SK-N-SH (cell line): Measurements from ENCODE around the gene PARD6A. TPM values are rescaled to one million over a fixed set of nuclear protein-coding genes. Genes with fewer than 3 reads are reported as not detected.

Experiments used
- CTCF ChIA-PET: fragments of 300-600, 350-600 bp; formaldehyde crosslinking; extraction: SDS; loops from one replicate; lab custom pipeline; 2021; lab: Yijun Ruan, JAX
- POLR2A ChIA-PET: fragments of 350-600 bp; sonication (Branson Sonifier 250); formaldehyde crosslinking; extraction: SDS; loops from one replicate; lab custom pipeline; 2020; ENCODE audit warnings: antibody characterized with exemption, inconsistent platforms; lab: Yijun Ruan, JAX
- DNase-seq: peaks from one replicate; pipeline ENCODE4 v3.0.0; 2012
- H2AFZ ChIP-seq: fragments of 200-600 bp; sonication (generic); 2 replicates; pipeline ENCODE4 v1.8.1; 2016; ENCODE audit warnings: antibody characterized with exemption, mild to moderate bottlenecking, low read depth
- H3F3A ChIP-seq: fragments of 200-600 bp; sonication (generic); replicated peaks from 2 replicates; pipeline ENCODE3; 2016; ENCODE audit warnings: antibody characterized with exemption, mild to moderate bottlenecking; ENCODE audit not compliant: insufficient read depth
- H3K27ac ChIP-seq, 2 experiments: fragments of 200-500 bp in 1 of 2; fragments of 200-600 bp in 1 of 2; sonication (Bioruptor generic) in 1 of 2; sonication (generic), shearing (Covaris generic) in 1 of 2; 2 replicates each; pipeline versions ENCODE4 v1.5.1 to v1.6.1; 2014 to 2016; ENCODE audit warnings: low read depth in 2 of 2, inconsistent platforms in 1 of 2, low read length in 1 of 2, mild to moderate bottlenecking in 1 of 2, mixed read lengths in 1 of 2
- H3K27me3 ChIP-seq: fragments of 200-600 bp; sonication (generic), shearing (Covaris generic); 2 replicates; pipeline ENCODE4 v1.6.1; 2016; ENCODE audit warnings: mixed run types; ENCODE audit not compliant: insufficient read depth
- H3K36me3 ChIP-seq, 2 experiments: fragments of 200-500 bp in 1 of 2; fragments of 200-600 bp in 1 of 2; sonication (Bioruptor generic) in 1 of 2; sonication (generic) in 1 of 2; replicated peaks in 1 of 2; 2 replicates each; pipeline versions ENCODE3 to v1.5.1; 2014 to 2016; ENCODE audit warnings: low read length in 1 of 2, mild to moderate bottlenecking in 1 of 2; ENCODE audit not compliant: insufficient read depth in 2 of 2, control insufficient read depth in 1 of 2
- H3K4me1 ChIP-seq, 2 experiments: fragments of 200-500 bp in 1 of 2; fragments of 200-600 bp in 1 of 2; sonication (Bioruptor generic) in 1 of 2; sonication (generic), shearing (Covaris generic) in 1 of 2; 2 replicates each; pipeline versions ENCODE4 v1.5.1 to v1.6.1; 2014 to 2016; ENCODE audit warnings: low read depth in 1 of 2, low read length in 1 of 2, mixed run types in 1 of 2; ENCODE audit not compliant: insufficient read depth in 2 of 2, control insufficient read depth in 1 of 2
- H3K4me2 ChIP-seq: fragments of 200-600 bp; sonication (generic), shearing (Covaris generic); 2 replicates; pipeline ENCODE4 v1.6.1; 2017; ENCODE audit warnings: mixed run types
- H3K4me3 ChIP-seq, 2 experiments: fragments of 200-500 bp in 1 of 2; fragments of 200-600 bp in 1 of 2; sonication (Bioruptor generic) in 1 of 2; sonication (generic), shearing (Covaris generic) in 1 of 2; 2 replicates each; pipeline versions ENCODE4 v1.5.1 to v1.8.1; 2014 to 2016; ENCODE audit warnings: low read depth in 2 of 2, inconsistent platforms in 1 of 2, low read length in 1 of 2, mild to moderate bottlenecking in 1 of 2, mixed read lengths in 1 of 2, moderate library complexity in 1 of 2
- H3K79me2 ChIP-seq: fragments of 200-600 bp; sonication (generic); 2 replicates; pipeline ENCODE4 v1.8.1; 2017; ENCODE audit warnings: mild to moderate bottlenecking; ENCODE audit not compliant: insufficient read depth
- H3K9ac ChIP-seq: fragments of 200-600 bp; sonication (generic); 2 replicates; pipeline ENCODE4 v1.6.1; 2017; ENCODE audit warnings: mixed run types
- H3K9me2 ChIP-seq: fragments of 200-600 bp; sonication (generic); 2 replicates; pipeline ENCODE4 v1.6.1; 2017; ENCODE audit warnings: mixed run types
- H3K9me3 ChIP-seq: fragments of 200-600 bp; sonication (generic); 2 replicates; pipeline ENCODE4 v1.6.1; 2017; ENCODE audit warnings: mixed run types, mild to moderate bottlenecking, moderate library complexity
- H4K20me1 ChIP-seq: fragments of 200-600 bp; sonication (generic); 2 replicates; pipeline ENCODE4 v1.6.1; 2017; ENCODE audit warnings: mild to moderate bottlenecking, mixed run types; ENCODE audit not compliant: insufficient read depth
- CHD2 ChIP-seq: fragments of 150-350 bp; IDR thresholded peaks from 2 replicates; pipeline ENCODE4 v1.6.1; 2018; ENCODE audit warnings: low read length; ENCODE audit not compliant: partially characterized antibody
- EZH2phosphoT487 ChIP-seq: fragments of 200-600 bp; sonication (generic); IDR thresholded peaks from 2 replicates; pipeline ENCODE4 v1.6.1; 2017; ENCODE audit warnings: low read depth, mixed run types, mild to moderate bottlenecking, antibody characterized with exemption, moderate library complexity, borderline replicate concordance
- FOXJ3 ChIP-seq: sonication (generic); formaldehyde crosslinking; IDR thresholded peaks from 2 replicates; pipeline ENCODE4 v1.5.1; 2020; ENCODE audit warnings: mild to moderate bottlenecking, missing genetic modification reagents
- FOXM1 ChIP-seq: IDR thresholded peaks from 2 replicates; pipeline ENCODE4 v1.4.0; 2012; ENCODE audit warnings: low read depth, mild to moderate bottlenecking
- GABPA ChIP-seq: IDR thresholded peaks from 2 replicates; pipeline ENCODE4 v1.4.0; 2012; ENCODE audit warnings: low read depth, mild to moderate bottlenecking
- GATA2 ChIP-seq: sonication (generic); formaldehyde crosslinking; IDR thresholded peaks from 2 replicates; pipeline ENCODE4 v1.5.0; 2020; ENCODE audit warnings: mild to moderate bottlenecking, missing genetic modification reagents
- JUND ChIP-seq: IDR thresholded peaks from 2 replicates; pipeline ENCODE4 v1.4.0; 2012
- MEF2A ChIP-seq: IDR thresholded peaks from 2 replicates; pipeline ENCODE4 v1.4.0; 2012; ENCODE audit warnings: low read depth, borderline replicate concordance
- MXI1 ChIP-seq: IDR thresholded peaks from 2 replicates; pipeline ENCODE4 v1.6.1; 2012; ENCODE audit warnings: mild to moderate bottlenecking, low read depth, low read length, improper control_type of control experiment
- NFIC ChIP-seq: IDR thresholded peaks from 2 replicates; pipeline ENCODE4 v1.4.0; 2012; ENCODE audit warnings: borderline replicate concordance
- NRF1 ChIP-seq: IDR thresholded peaks from 2 replicates; pipeline ENCODE4 v1.6.1; 2012; ENCODE audit warnings: low read depth, mild to moderate bottlenecking, low read length
- POLR2AphosphoS5 ChIP-seq: IDR thresholded peaks from 2 replicates; pipeline ENCODE4 v1.6.1; 2012; ENCODE audit warnings: low read depth, low read length
- REST ChIP-seq: IDR thresholded peaks from 2 replicates; pipeline ENCODE4 v1.6.1; 2012; ENCODE audit warnings: mild to moderate bottlenecking, low read depth, low read length, moderate library complexity
- RFX5 ChIP-seq: IDR thresholded peaks from 2 replicates; pipeline ENCODE4 v1.6.1; 2012; ENCODE audit warnings: mild to moderate bottlenecking, improper control_type of control experiment, low read length
- SIN3A ChIP-seq: IDR thresholded peaks from 2 replicates; pipeline ENCODE4 v1.6.1; 2012; ENCODE audit warnings: low read depth, mild to moderate bottlenecking, low read length, moderate library complexity, borderline replicate concordance
- SMC3 ChIP-seq: IDR thresholded peaks from 2 replicates; pipeline ENCODE4 v1.6.1; 2012; ENCODE audit warnings: low read depth, low read length, improper control_type of control experiment
- TEAD4 ChIP-seq: IDR thresholded peaks from 2 replicates; pipeline ENCODE4 v1.4.0; 2012; ENCODE audit warnings: mild to moderate bottlenecking, borderline replicate concordance; ENCODE audit not compliant: insufficient read depth
- USF2 ChIP-seq: fragments of 150-350 bp; IDR thresholded peaks from 2 replicates; pipeline ENCODE4 v1.6.1; 2017; ENCODE audit warnings: antibody characterized with exemption, low read length, low read depth, borderline replicate concordance
- ZBTB33 ChIP-seq: IDR thresholded peaks from 2 replicates; pipeline ENCODE4 v1.4.0; 2012; ENCODE audit warnings: low read depth, borderline replicate concordance
- WGBS: methylation state at CpG from one replicate; pipeline ENCODE4 v1.1.6; 2017; ENCODE audit warnings: low lambda C conversion rate; 5-methylcytosine and 5-hydroxymethylcytosine counted together
- polyA plus RNA-seq, 3 experiments: library from polyadenylated mRNA; depleted of rRNA; stranded (reverse); fragments of >200 nt; gene quantifications; 2 replicates each; pipeline ENCODE4 v1.2.3, GENCODE V29; 2012
- TF ChIP-seq, protein P1 (sequence below): fragments of 150-350 bp; IDR thresholded peaks from 2 replicates; pipeline ENCODE4 v1.6.1; 2016; ENCODE audit warnings: mild to moderate bottlenecking, low read depth, low read length
- TF ChIP-seq, protein P2 (sequence below): IDR thresholded peaks from 2 replicates; pipeline ENCODE4 v1.4.0; 2012; ENCODE audit warnings: low read depth

PARD6A gene
- 5.7 and 9.0 TPM in 2 replicates for polyA plus RNA-seq (2012; rRNA removed)
- polyA plus RNA-seq (2012; cell fraction: cytosol; rRNA removed) = 4.1 and 6.2 TPM in 2 replicates
- polyA plus RNA-seq (2012; cell fraction: nucleus; rRNA removed) = 3.3 and 3.4 TPM in 2 replicates

GRCh38 chr16:67660564-67661028, at the start of gene PARD6A:
TSS of gene PARD6A (plus strand) at chr16:67660960. CDS start at chr16:67661039, 79 bp downstream.
- Histone ChIP-seq H3F3A (peaks cover 12% of the 10 kb centered on the region), H3K9me3 (no peaks in the 10 kb centered on the region), H3K79me2 (peaks cover 17% of the 10 kb centered on the region), H3K9ac (peak within 1 kb of the TSS; percentile 82), H3K27me3 (no peaks in the 10 kb centered on the region), H3K4me1 (peaks cover 0 to 25% of the 10 kb centered on the region in 2 experiments; a peak in 1 of 4 replicates), H3K27ac (peak within 1 kb of the TSS; percentile 94 to 95), H2AFZ (peak within 1 kb of the TSS; percentile 89), H3K36me3 (peaks cover 0 to 26% of the 10 kb centered on the region in 2 experiments), H3K9me2 (no peaks in the 10 kb centered on the region), H3K4me2 (peak within 1 kb of the TSS; percentile 93)
- WGBS = 0% methylated on average over 9 of the region's 48 CpGs
- DNase-seq = peak; percentile 99
- CTCF ChIA-PET = interaction anchor here (0.9 to 18.3 kb wide), 9 partner anchors 12 to 168 kb away, joined by 3 to 246 read pairs (median 7); partner anchors contain the start of genes CARMIL2 and CTCF
- TF ChIP-seq SMC3 (no peak), TEAD4 (no peak), USF2 (no peak), JUND (no peak), CHD2 (no peak), GABPA (peak; percentile 48; the same call in 1 of the 2 replicates), SIN3A (peak; percentile 56; the same call in 1 of the 2 replicates), RFX5 (no peak), MEF2A (no peak), FOXJ3 (CRISPR knock-in tag) (no peak), FOXM1 (no peak), REST (no peak), POLR2AphosphoS5 (no peak), EZH2phosphoT487 (no peak), NRF1 (peak; percentile 42; the same call in 1 of the 2 replicates), NFIC (no peak), ZBTB33 (no peak), MXI1 (peak; percentile 77), GATA2 (CRISPR knock-in tag) (no peak)
- TF ChIP-seq, protein P1, sequence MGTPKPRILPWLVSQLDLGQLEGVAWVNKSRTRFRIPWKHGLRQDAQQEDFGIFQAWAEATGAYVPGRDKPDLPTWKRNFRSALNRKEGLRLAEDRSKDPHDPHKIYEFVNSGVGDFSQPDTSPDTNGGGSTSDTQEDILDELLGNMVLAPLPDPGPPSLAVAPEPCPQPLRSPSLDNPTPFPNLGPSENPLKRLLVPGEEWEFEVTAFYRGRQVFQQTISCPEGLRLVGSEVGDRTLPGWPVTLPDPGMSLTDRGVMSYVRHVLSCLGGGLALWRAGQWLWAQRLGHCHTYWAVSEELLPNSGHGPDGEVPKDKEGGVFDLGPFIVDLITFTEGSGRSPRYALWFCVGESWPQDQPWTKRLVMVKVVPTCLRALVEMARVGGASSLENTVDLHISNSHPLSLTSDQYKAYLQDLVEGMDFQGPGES = no peak
- TF ChIP-seq, protein P2, sequence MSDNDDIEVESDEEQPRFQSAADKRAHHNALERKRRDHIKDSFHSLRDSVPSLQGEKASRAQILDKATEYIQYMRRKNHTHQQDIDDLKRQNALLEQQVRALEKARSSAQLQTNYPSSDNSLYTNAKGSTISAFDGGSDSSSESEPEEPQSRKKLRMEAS = peak; percentile 51; the same call in 1 of the 2 replicates
- TF ChIP-seq, all 33 proteins: peak for 5
- Histone ChIP-seq H4K20me1 (0 out of 2 replicates have a peak, but pooled peaks cover 3% of the 10 kb centered on the region), H3K4me3 (peak within 1 kb of the TSS; percentile 87 to 97)
- POLR2A ChIA-PET = interaction anchor here (0.6 to 1.4 kb wide), 11 partner anchors 8 to 274 kb away, joined by 3 to 8 read pairs (median 4); partner anchors contain the start of genes CARMIL2, CTCF, RANBP10 and RIPOR1
